ENCODE measurements around the gene FIP1L1. TPM values are rescaled to one million over a fixed set of nuclear protein-coding genes. Genes with fewer than 3 reads are reported as not detected.

The FIP1L1 gene
- total and polyA plus RNA-seq, 2 of the 4 experiments (the other 2 are of a cell fraction), result 31.1 to 37.5 TPM

- POLR2A ChIA-PET (ENCODE audit: unreplicated experiment), result interaction anchor here (0.6 to 1.1 kb wide), 2 partner anchors 10 to 14 kb away, joined by 3 to 4 read pairs; no protein-coding TSS in a partner anchor
- 0 out of 2 replicates have a peak overlapping the region, but pooled peaks have one; percentile 15 for H2BK20ac ChIP-seq (ENCODE audit: low read depth, low read length)
- H3K9me3 ChIP-seq (ENCODE audit: control insufficient read depth, insufficient read depth, low read length), result no peaks in the 10 kb centered on the region
- H2AK5ac ChIP-seq (ENCODE audit: low read depth, low read length), result no peak overlapping the region
- H2BK120ac ChIP-seq (ENCODE audit: low read depth, low read length), result peak overlapping the region; percentile 57; the same call in 1 of the 2 replicates
- peak overlapping the region; percentile 57 for H2BK5ac ChIP-seq (ENCODE audit: low read depth, low read length, poor library complexity, severe bottlenecking)
- H3K27ac ChIP-seq (ENCODE audit: insufficient read depth, low read length), result peak overlapping the region; percentile 50
- DNase-seq, result no peak
- H3K56ac ChIP-seq (ENCODE audit: extremely low read depth, insufficient read depth, low read length), result 0 out of 2 replicates have a peak overlapping the region, but pooled peaks have one; percentile 45
- H3K4ac ChIP-seq (ENCODE audit: low read depth, low read length), result peak overlapping the region; percentile 72; the same call in 1 of the 2 replicates
- peak overlapping the region; percentile 72 for H4K5ac ChIP-seq (ENCODE audit: low read depth, low read length)
- peaks cover 11 to 26% of the 10 kb centered on the region in 2 experiments; a peak in 3 of 4 replicates for H3K79me1 ChIP-seq (ENCODE audit: low read depth in 1 of 2, low read length in 2 of 2)
- dilution Hi-C loops (cut with HindIII; ENCODE audit: low sequenced_read_pairs, unreplicated experiment), result no loop called here
- H3K23ac ChIP-seq (ENCODE audit: low read depth, low read length), result peak overlapping the region; percentile 73; the same call in 1 of the 2 replicates
- peak overlapping the region; percentile 75 for H3K4me2 ChIP-seq (ENCODE audit: low read depth, low read length)
- no TSS peak for BruUV-seq (replicated peaks)
- 0 out of 2 replicates have a peak overlapping the region, but pooled peaks have one; percentile 54 for H3K14ac ChIP-seq (replicated peaks; ENCODE audit: low read depth, low read length)
- H4K8ac ChIP-seq (ENCODE audit: low read depth in 2 of 2, low read length in 2 of 2), result peak overlapping the region; percentile 98 to 100
- in situ Hi-C loops (cut with MboI; ENCODE audit: low sequenced_read_pairs), result loop anchor here (5.0 kb wide), 1 partner anchor 861 kb away; the partner anchor contains the start of gene PDGFRA
- no peak overlapping the region for H2AK9ac ChIP-seq (replicated peaks; ENCODE audit: low read depth, low read length, poor library complexity)
- CTCF ChIA-PET, result no interaction called here
- 0 out of 2 replicates have a peak, but pooled peaks cover 2% of the 10 kb centered on the region for H3K4me1 ChIP-seq (ENCODE audit: control insufficient read depth, insufficient read depth, low read length)
- H3K9me1 ChIP-seq (ENCODE audit: insufficient read depth, low read length), result peaks cover 3% of the 10 kb centered on the region; the same call in 1 of the 2 replicates
- no peak for ATAC-seq (ENCODE audit: low read depth)
- peak overlapping the region; percentile 79 for H4K91ac ChIP-seq (ENCODE audit: insufficient read depth, low read depth, low read length)
- peak overlapping the region; percentile 62; the same call in 1 of the 2 replicates for H3K9ac ChIP-seq (ENCODE audit: low read depth, low read length)
- H3K4me3 ChIP-seq (ENCODE audit: insufficient read depth, low read depth, low read length), result peak overlapping the region; percentile 79
- peak overlapping the region; percentile 67; the same call in 1 of the 2 replicates for H3K18ac ChIP-seq (ENCODE audit: low read depth, low read length)
- H3K36me3 ChIP-seq (ENCODE audit: control insufficient read depth, insufficient read depth, low read length), result peaks cover 2% of the 10 kb centered on the region; the same call in 1 of the 2 replicates
- H3K27me3 ChIP-seq (ENCODE audit: control insufficient read depth, insufficient read depth, low read length), result no peaks in the 10 kb centered on the region
- no peaks in the 10 kb centered on the region for H4K20me1 ChIP-seq (ENCODE audit: insufficient read depth, low read length)
- H2AFZ ChIP-seq (replicated peaks; ENCODE audit: low read length, poor library complexity), result peak overlapping the region; percentile 98
- H2BK15ac ChIP-seq (ENCODE audit: low read depth, low read length), result peak overlapping the region; percentile 80; the same call in 1 of the 3 replicates
- WGBS, 2 experiments (ENCODE audit: extremely low coverage in 2 of 2, insufficient read length in 1 of 2), result 17 to 100% methylated on average over 1 to 3 of the region's 8 CpGs
- intact Hi-C loops (cut with micrococcal nuclease), result loop anchor here (5.0 kb wide), 3 partner anchors 349 to 989 kb away; no protein-coding TSS in a partner anchor
- TF ChIP-seq MAFK (IDR thresholded peaks at IDR 0.05; ENCODE audit: low read depth, low read length) (no peak), RFX5 (IDR thresholded peaks at IDR 0.05; ENCODE audit: low read depth, low read length) (no peak), SMC3 (IDR thresholded peaks at IDR 0.05; ENCODE audit: low read depth, low read length) (no peak), POLR2A (IDR thresholded peaks at IDR 0.05; ENCODE audit: low read depth, low read length) (no peak), USF2 (IDR thresholded peaks at IDR 0.05; ENCODE audit: low read depth, low read length) (no peak), MXI1 (IDR thresholded peaks at IDR 0.05; ENCODE audit: borderline replicate concordance, low read depth, low read length) (no peak), CHD1 (IDR thresholded peaks at IDR 0.05; ENCODE audit: low read depth, low read length) (no peak), CTCF (conservative IDR thresholded peaks at IDR 0.05; ENCODE audit: low read depth, low read length) (no peak), MAZ (IDR thresholded peaks at IDR 0.05; ENCODE audit: borderline replicate concordance, low read depth, low read length) (no peak), FOS (IDR thresholded peaks at IDR 0.05; ENCODE audit: low read depth, low read length) (no peak), RCOR1 (IDR thresholded peaks at IDR 0.05; ENCODE audit: insufficient replicate concordance, low read length) (no peak), RAD21 (IDR thresholded peaks at IDR 0.05; ENCODE audit: low read length) (no peak), CEBPB (IDR thresholded peaks at IDR 0.05; ENCODE audit: low read depth, low read length) (no peak), ELK1 (IDR thresholded peaks at IDR 0.05; ENCODE audit: borderline replicate concordance, low read depth, low read length) (no peak), BHLHE40 (IDR thresholded peaks at IDR 0.05; ENCODE audit: low read depth, low read length) (no peak)
Observed at GRCh38 chr4:53366301-53366716, 11.1 kb upstream of the FIP1L1 start.
